IPS DF 4.7 (cell line): ENCODE results near the gene OR7A17.
A peak's percentile ranks its signal among the peaks of the same experiment; 100 is the strongest.

Source experiments
- DNase-seq: peaks from one replicate; pipeline ENCODE4 v3.0.0-alpha.2; 2013; ENCODE audit warnings: low spot score; ENCODE audit errors: extremely low read depth

Gene OR7A17

GRCh38 chr19:14886032-14886431 lies at the start of gene OR7A17:
TSS of gene OR7A17 (minus strand) at chr19:14886132. CDS start at chr19:14881355, 4,777 bp downstream.
- no peak for DNase-seq

GRCh38 chr19:14933506-14933905 lies 47.6 kb upstream of the OR7A17 start:
- DNase-seq: no peak

- peak; percentile 3 for DNase-seq
Measured at GRCh38 chr19:14916848-14917247, 30.9 kb upstream of the OR7A17 start.

GRCh38 chr19:14915116-14915515 lies 29.2 kb upstream of the OR7A17 start:
- no peak for DNase-seq

- DNase-seq: no peak
Measured at GRCh38 chr19:14906711-14907110, 20.8 kb upstream of the OR7A17 start.

- no peak for DNase-seq
Measured at GRCh38 chr19:14901675-14902260, 15.8 kb upstream of the OR7A17 start.

- DNase-seq: no peak
Measured at GRCh38 chr19:14890643-14891379, 4.9 kb upstream of the OR7A17 start.

GRCh38 chr19:14889994-14890642 lies 4.2 kb upstream of the OR7A17 start:
- no peak for DNase-seq

GRCh38 chr19:14871619-14872230 lies 14.2 kb downstream of the OR7A17 start:
- no peak for DNase-seq

- DNase-seq: no peak
Measured at GRCh38 chr19:14868497-14868896, 17.4 kb downstream of the OR7A17 start.

GRCh38 chr19:14848822-14849221 lies 37.1 kb downstream of the OR7A17 start, which contains the start of gene OR7A10:
TSS of gene OR7A10 (minus strand) at chr19:14848922. CDS start at chr19:14841877, 7,045 bp downstream.
- no peak for DNase-seq

GRCh38 chr19:14843578-14843977 lies 42.4 kb downstream of the OR7A17 start:
- no peak for DNase-seq

GRCh38 chr19:14843169-14843568 lies 42.8 kb downstream of the OR7A17 start:
- DNase-seq: no peak

- DNase-seq: no peak
Measured at GRCh38 chr19:14840206-14840605, 45.7 kb downstream of the OR7A17 start.

- no peak for DNase-seq
Measured at GRCh38 chr19:14837391-14837790, 48.5 kb downstream of the OR7A17 start.

- DNase-seq: no peak
Measured at GRCh38 chr19:14835011-14835410, 50.9 kb downstream of the OR7A17 start, which contains the start of the genes OR7A5 and OR7C1. TSS of gene OR7A5 (minus strand) at chr19:14835185. CDS start at chr19:14828241, 6,944 bp downstream. TSS of gene OR7C1 (minus strand) at chr19:14835185. CDS start at chr19:14800136, 35,049 bp downstream.

GRCh38 chr19:14830702-14831101 lies 55.2 kb downstream of the OR7A17 start:
- DNase-seq: no peak
